ENCODE data around the gene CBY3. TPM values are rescaled to one million over a fixed set of nuclear protein-coding genes. Genes with fewer than 3 reads are reported as not detected.

Gene CBY3
- total and polyA plus RNA-seq, 2 of the 13 experiments (the other 11 are each of a cell fraction or from before 2014, with no cell fraction given): not detected

GRCh38 chr5:179680014-179680779 lies 637 bp downstream of the CBY3 start (continued):
- TF ChIP-seq MIER2 (CRISPR knock-in tag; IDR thresholded peaks at IDR 0.05): peak; percentile 77; the same call in 1 of the 2 replicates
- no peak for TF ChIP-seq STAT6 (CRISPR knock-in tag; IDR thresholded peaks at IDR 0.05; ENCODE audit: borderline replicate concordance)
- TF ChIP-seq PHF8 (CRISPR knock-in tag; IDR thresholded peaks at IDR 0.05): no peak
- TF ChIP-seq HMGA1 (CRISPR knock-in tag; conservative IDR thresholded peaks at IDR 0.05): no peak
- no peak for TF ChIP-seq TFE3 (CRISPR knock-in tag; IDR thresholded peaks at IDR 0.05)
- TF ChIP-seq ZBTB4 (CRISPR knock-in tag; IDR thresholded peaks at IDR 0.05; ENCODE audit: borderline replicate concordance): no peak
- TF ChIP-seq PITX1 (CRISPR knock-in tag; IDR thresholded peaks at IDR 0.05): peak; percentile 85
- no peak for TF ChIP-seq PRPF4 (IDR thresholded peaks at IDR 0.05; ENCODE audit: low read depth, low read length, poor library complexity, severe bottlenecking)
- no peak for TF ChIP-seq ZNF260 (CRISPR knock-in tag; IDR thresholded peaks at IDR 0.05; ENCODE audit: borderline replicate concordance, low read depth)
- TF ChIP-seq ZFP62 (CRISPR knock-in tag; IDR thresholded peaks at IDR 0.05): no peak
- TF ChIP-seq ZNF383 (CRISPR knock-in tag; IDR thresholded peaks at IDR 0.05; ENCODE audit: borderline replicate concordance): no peak
- TF ChIP-seq KLF13 (CRISPR knock-in tag; IDR thresholded peaks at IDR 0.05): no peak
- no peak for TF ChIP-seq RNF219 (CRISPR knock-in tag; IDR thresholded peaks at IDR 0.05)
- TF ChIP-seq TP53 (CRISPR knock-in tag; conservative IDR thresholded peaks at IDR 0.05): no peak
- no peak for TF ChIP-seq ZFP41 (CRISPR knock-in tag; IDR thresholded peaks at IDR 0.05; ENCODE audit: borderline replicate concordance)
- no peak for TF ChIP-seq ZBTB10 (CRISPR knock-in tag; IDR thresholded peaks at IDR 0.05; ENCODE audit: borderline replicate concordance)

All from HepG2 (cell line).